Measurements from ENCODE around the gene UBE2F.
"Not testable (repeated sequence)": the region's sequence is repeated elsewhere in the genome, so short reads cannot be mapped to it uniquely, and the experiment has no call there.

UBE2F gene

GRCh38 chr2:238023608-238024007 is 56.8 kb downstream of the UBE2F start:
- DNase-seq = no peak

GRCh38 chr2:238024986-238025385 is 58.2 kb downstream of the UBE2F start:
- no peak for DNase-seq

GRCh38 chr2:238025741-238026360 is 59.0 kb downstream of the UBE2F start:
- no peak for DNase-seq

- DNase-seq = no peak
Measured at GRCh38 chr2:238027058-238027457, 60.2 kb downstream of the UBE2F start.

GRCh38 chr2:238027591-238028415 is 61.0 kb downstream of the UBE2F start:
- DNase-seq = no peak

- DNase-seq = no peak
Measured at GRCh38 chr2:238029853-238030252, 63.0 kb downstream of the UBE2F start.

GRCh38 chr2:238030422-238031155 is 63.8 kb downstream of the UBE2F start:
- no peak for DNase-seq

GRCh38 chr2:238031751-238032150 is 64.9 kb downstream of the UBE2F start:
- no peak for DNase-seq

- DNase-seq = no peak
Measured at GRCh38 chr2:238032755-238033337, 66.0 kb downstream of the UBE2F start.

- DNase-seq = not testable (repeated sequence)
Measured at GRCh38 chr2:238033991-238034390, 67.2 kb downstream of the UBE2F start.

GRCh38 chr2:238038203-238038602 is 71.4 kb downstream of the UBE2F start:
- no peak for DNase-seq

GRCh38 chr2:238039151-238039550 is 72.3 kb downstream of the UBE2F start:
- no peak for DNase-seq

- no peak for DNase-seq
Measured at GRCh38 chr2:238039985-238040384, 73.2 kb downstream of the UBE2F start.

- no peak for DNase-seq
Measured at GRCh38 chr2:238040918-238041317, 74.1 kb downstream of the UBE2F start.

GRCh38 chr2:238042090-238042489 is 75.3 kb downstream of the UBE2F start:
- no peak for DNase-seq

- DNase-seq = no peak
Measured at GRCh38 chr2:238042849-238043584, 76.2 kb downstream of the UBE2F start.

- DNase-seq = no peak
Measured at GRCh38 chr2:238043851-238044250, 77.0 kb downstream of the UBE2F start.

- DNase-seq = no peak
Measured at GRCh38 chr2:238045575-238045974, 78.8 kb downstream of the UBE2F start.

- no peak for DNase-seq
Measured at GRCh38 chr2:238046725-238047270, 80.0 kb downstream of the UBE2F start.

- DNase-seq = no peak
Measured at GRCh38 chr2:238053191-238053776, 86.5 kb downstream of the UBE2F start.

- DNase-seq = no peak
Measured at GRCh38 chr2:238055841-238056240, 89.0 kb downstream of the UBE2F start.
